Endothelial cell of umbilical vein (primary cell): ENCODE measurements around the gene CCDC70. TPM values are rescaled to one million over a fixed set of nuclear protein-coding genes. Genes with fewer than 3 reads are reported as not detected.

Experiments used
- BruUV-seq: library from RNA; stranded (reverse); fragments of 400-500 nt; replicated peaks from 2 replicates; lab custom pipeline; 2021; lab: Mats Ljungman, UMichigan
- CTCF ChIA-PET: fragments of 300-600, 350-600 bp; sonication (Branson Sonifier 250); formaldehyde crosslinking; loops from one replicate; lab custom pipeline; 2021; ENCODE audit warnings: antibody characterized with exemption, inconsistent platforms; lab: Charles Lee
- POLR2A ChIA-PET: fragments of 300-600, 350-600 bp; sonication (Branson Sonifier 250); formaldehyde crosslinking; loops from one replicate; lab custom pipeline; 2021; ENCODE audit warnings: antibody characterized with exemption, inconsistent platforms; lab: Charles Lee
- DNase-seq: peaks from one replicate; pipeline ENCODE4 v3.0.0-alpha.2; 2011; ENCODE audit warnings: low read depth, low spot score
- FAIRE-seq: peaks from 2 replicates; lab custom pipeline; 2011; peaks lifted over from hg19 to GRCh38; lab: Jason Lieb, UNC
- H2AFZ ChIP-seq: 2 replicates; pipeline ENCODE4 v1.6.0; 2012; ENCODE audit warnings: low read depth, low read length, control low read depth, inconsistent platforms
- H3K27ac ChIP-seq: 2 replicates; pipeline ENCODE4 v1.5.1; 2011; ENCODE audit warnings: low read depth, mild to moderate bottlenecking, control low read depth, low read length, moderate library complexity; ENCODE audit not compliant: insufficient read depth
- H3K27me3 ChIP-seq, 2 experiments: 2 replicates each; pipeline versions ENCODE4 v1.6.0 to v1.6.1; 2011; ENCODE audit warnings: low read length in 2 of 2, mixed read lengths in 1 of 2; ENCODE audit not compliant: control insufficient read depth in 2 of 2, insufficient read depth in 2 of 2
- H3K36me3 ChIP-seq, 2 experiments: 2 replicates in 1 of 2; 3 replicates in 1 of 2; pipeline ENCODE4 v1.5.1; 2011; ENCODE audit warnings: low read length in 2 of 2, mild to moderate bottlenecking in 1 of 2, moderate library complexity in 1 of 2; ENCODE audit not compliant: control insufficient read depth in 2 of 2, insufficient read depth in 2 of 2; ENCODE audit errors: extremely low read depth in 1 of 2
- H3K4me1 ChIP-seq: 3 replicates; pipeline ENCODE4 v1.5.1; 2011; ENCODE audit warnings: mild to moderate bottlenecking, low read length; ENCODE audit not compliant: control insufficient read depth, insufficient read depth; ENCODE audit errors: extremely low read depth
- H3K4me2 ChIP-seq: 2 replicates; pipeline ENCODE4 v1.6.1; 2011; ENCODE audit warnings: low read length, control low read depth, mixed read lengths; ENCODE audit not compliant: insufficient read depth
- H3K4me3 ChIP-seq, 3 experiments: fragments of 200-600 bp in 1 of 3; sonication (generic), shearing (Covaris generic) in 1 of 3; replicated peaks in 1 of 3; 2 replicates each; pipeline ENCODE4 v1.5.1; 2011 to 2016; ENCODE audit warnings: control low read depth in 3 of 3, low read length in 3 of 3, mild to moderate bottlenecking in 2 of 3, inconsistent platforms in 1 of 3, low read depth in 1 of 3, moderate library complexity in 1 of 3; ENCODE audit not compliant: insufficient read depth in 1 of 3
- H3K79me2 ChIP-seq: 2 replicates; pipeline ENCODE4 v1.6.0; 2012; ENCODE audit warnings: low read length, inconsistent platforms; ENCODE audit not compliant: control insufficient read depth, insufficient read depth
- H3K9ac ChIP-seq: replicated peaks from 2 replicates; pipeline ENCODE3; 2011; ENCODE audit warnings: low read length, control low read depth; ENCODE audit not compliant: insufficient read depth; ENCODE audit errors: extremely low read depth
- H3K9me1 ChIP-seq: replicated peaks from 3 replicates; pipeline ENCODE4 v1.6.0; 2011; ENCODE audit warnings: mild to moderate bottlenecking, low read length; ENCODE audit not compliant: control insufficient read depth, insufficient read depth; ENCODE audit errors: extremely low read depth
- H3K9me3 ChIP-seq: replicated peaks from 2 replicates; pipeline ENCODE4 v1.5.1; 2012; ENCODE audit warnings: low read length, inconsistent platforms; ENCODE audit not compliant: control insufficient read depth, insufficient read depth
- H4K20me1 ChIP-seq: replicated peaks from 2 replicates; pipeline ENCODE3; 2011; ENCODE audit warnings: mild to moderate bottlenecking, low read length; ENCODE audit not compliant: control insufficient read depth, insufficient read depth; ENCODE audit errors: extremely low read depth
- EZH2 ChIP-seq: IDR thresholded peaks from 2 replicates; pipeline ENCODE4 v1.6.1; 2012; ENCODE audit warnings: borderline replicate concordance, low read depth, mild to moderate bottlenecking, moderate library complexity, low read length, inconsistent platforms; ENCODE audit not compliant: severe bottlenecking
- FOS ChIP-seq: IDR thresholded peaks from 2 replicates; pipeline ENCODE4 v1.6.1; 2011; ENCODE audit warnings: mild to moderate bottlenecking, low read length, moderate library complexity, borderline replicate concordance; ENCODE audit not compliant: insufficient read depth
- GATA2 ChIP-seq: IDR thresholded peaks from 2 replicates; pipeline ENCODE4 v1.7.0; 2011; ENCODE audit warnings: low read depth, mild to moderate bottlenecking, moderate library complexity, mixed read lengths, low read length; ENCODE audit not compliant: insufficient read length, insufficient read depth
- JUN ChIP-seq: IDR thresholded peaks from 2 replicates; pipeline ENCODE4 v1.6.1; 2011; ENCODE audit warnings: borderline replicate concordance, low read depth; ENCODE audit not compliant: insufficient read length, insufficient read depth
- MYC ChIP-seq: IDR thresholded peaks from one replicate; pipeline ENCODE4 v1.6.1; 2011; ENCODE audit warnings: mild to moderate bottlenecking, low read depth, low read length
- POLR2A ChIP-seq: IDR thresholded peaks from 2 replicates; pipeline ENCODE4 v1.6.1; 2012; ENCODE audit warnings: low read depth, mild to moderate bottlenecking, control low read depth, low read length
- POLR2AphosphoS5 ChIP-seq: IDR thresholded peaks from 2 replicates; pipeline ENCODE4 v1.6.1; 2012; ENCODE audit warnings: low read depth, mild to moderate bottlenecking, control low read depth, low read length, moderate library complexity; ENCODE audit not compliant: insufficient read depth
- dilution Hi-C: fragments of 300-500 bp; cut with MboI; formaldehyde crosslinking; loops from one replicate; pipeline ENCODE4 v1.15.0; 2019; ENCODE audit warnings: low sequenced_read_pairs; ENCODE audit not compliant: extremely low pct_ligation_motif_present
- intact Hi-C: fragments of 100-400 bp; cut with micrococcal nuclease; formaldehyde crosslinking; loops from one replicate; pipeline ENCODE4 v1.10.0; 2022
- polyA plus RNA-seq, 4 experiments: library from polyadenylated mRNA; depleted of rRNA in 3 of 4; stranded (reverse) in 3 of 4; unstranded in 1 of 4; fragments of >200 nt; gene quantifications; 2 replicates each; pipeline versions ENCODE4 v1.2.1 to v1.2.3, GENCODE V29; 2011 to 2012; ENCODE audit warnings: missing spikeins in 1 of 4
- total RNA-seq: library from RNA; stranded (reverse); gene quantifications from 2 replicates; pipeline ENCODE4 v1.2.3, GENCODE V29; 2021
- TF ChIP-seq, protein P1 (sequence below), 2 donors: IDR thresholded peaks; 1 replicate in 1 of 2; 2 replicates in 1 of 2; pipeline ENCODE4 v1.5.1; 2011; ENCODE audit warnings: low read length in 2 of 2, mild to moderate bottlenecking in 2 of 2, moderate library complexity in 2 of 2, control low read depth in 1 of 2, inconsistent platforms in 1 of 2, low read depth in 1 of 2; ENCODE audit not compliant: insufficient read depth in 1 of 2; ENCODE audit errors: extremely low read depth in 1 of 2
- TF ChIP-seq, protein P2 (sequence below): IDR thresholded peaks from 2 replicates; pipeline ENCODE4 v1.6.1; 2011; ENCODE audit not compliant: insufficient read depth, insufficient read length

Gene CCDC70
- total and polyA plus RNA-seq, 2 donors (not counting 3 experiments of a cell fraction or from before 2014, with no cell fraction given): not detected

DNA sequence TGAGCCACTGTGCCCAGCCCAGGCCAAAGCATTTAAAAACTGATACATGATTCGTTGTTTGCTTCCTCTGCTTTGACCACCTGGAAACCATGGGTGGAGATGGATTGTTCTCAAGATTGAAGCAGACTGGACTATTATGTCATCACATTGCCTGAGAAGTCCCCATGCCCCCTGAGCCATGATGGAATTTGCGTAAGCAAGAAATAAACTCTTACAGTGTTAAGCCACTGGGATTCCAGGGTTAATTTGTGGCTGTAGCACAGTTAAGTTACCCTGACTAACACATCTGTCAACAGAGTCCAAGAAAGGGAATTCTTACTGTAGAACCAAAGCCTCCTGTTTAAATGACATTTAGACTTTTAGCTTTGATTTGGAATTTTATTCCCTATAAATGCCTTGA, 38.4 kb upstream of the CCDC70 start:
- H4K20me1 ChIP-seq: no peaks in the 10 kb centered on the region
- TF ChIP-seq, protein P1, sequence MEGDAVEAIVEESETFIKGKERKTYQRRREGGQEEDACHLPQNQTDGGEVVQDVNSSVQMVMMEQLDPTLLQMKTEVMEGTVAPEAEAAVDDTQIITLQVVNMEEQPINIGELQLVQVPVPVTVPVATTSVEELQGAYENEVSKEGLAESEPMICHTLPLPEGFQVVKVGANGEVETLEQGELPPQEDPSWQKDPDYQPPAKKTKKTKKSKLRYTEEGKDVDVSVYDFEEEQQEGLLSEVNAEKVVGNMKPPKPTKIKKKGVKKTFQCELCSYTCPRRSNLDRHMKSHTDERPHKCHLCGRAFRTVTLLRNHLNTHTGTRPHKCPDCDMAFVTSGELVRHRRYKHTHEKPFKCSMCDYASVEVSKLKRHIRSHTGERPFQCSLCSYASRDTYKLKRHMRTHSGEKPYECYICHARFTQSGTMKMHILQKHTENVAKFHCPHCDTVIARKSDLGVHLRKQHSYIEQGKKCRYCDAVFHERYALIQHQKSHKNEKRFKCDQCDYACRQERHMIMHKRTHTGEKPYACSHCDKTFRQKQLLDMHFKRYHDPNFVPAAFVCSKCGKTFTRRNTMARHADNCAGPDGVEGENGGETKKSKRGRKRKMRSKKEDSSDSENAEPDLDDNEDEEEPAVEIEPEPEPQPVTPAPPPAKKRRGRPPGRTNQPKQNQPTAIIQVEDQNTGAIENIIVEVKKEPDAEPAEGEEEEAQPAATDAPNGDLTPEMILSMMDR (IDR thresholded peaks at IDR 0.05; ENCODE audit: extremely low read depth in 1 of 2, insufficient read depth in 1 of 2, low read depth in 1 of 2, low read length in 2 of 2): no peak
- TF ChIP-seq EZH2 (no peak), GATA2 (no peak), POLR2A (no peak), MYC (no peak), POLR2AphosphoS5 (no peak), JUN (no peak), FOS (no peak)
- TF ChIP-seq, protein P2, sequence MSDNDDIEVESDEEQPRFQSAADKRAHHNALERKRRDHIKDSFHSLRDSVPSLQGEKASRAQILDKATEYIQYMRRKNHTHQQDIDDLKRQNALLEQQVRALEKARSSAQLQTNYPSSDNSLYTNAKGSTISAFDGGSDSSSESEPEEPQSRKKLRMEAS: no peak
- intact Hi-C loops: no loop called here
- no peak overlapping the region for H3K27ac ChIP-seq
- H3K9ac ChIP-seq: no peak overlapping the region
- H3K36me3 ChIP-seq: no peaks in the 10 kb centered on the region
- H3K4me2 ChIP-seq: no peak overlapping the region
- no peak overlapping the region for H3K4me3 ChIP-seq
- no peak for DNase-seq
- no TSS peak for BruUV-seq
- CTCF ChIA-PET: interaction anchor here (1.0 kb wide), 1 partner anchor 304 kb away, joined by 4 read pairs; no protein-coding TSS in a partner anchor
- dilution Hi-C loops: no loop called here
- H3K79me2 ChIP-seq: no peaks in the 10 kb centered on the region
- H3K27me3 ChIP-seq: peaks cover 11 to 14% of the 10 kb centered on the region in 2 experiments
- no peaks in the 10 kb centered on the region for H3K4me1 ChIP-seq
- FAIRE-seq: no peak
- H3K9me1 ChIP-seq: no peaks in the 10 kb centered on the region
- no peaks in the 10 kb centered on the region for H3K9me3 ChIP-seq
- H2AFZ ChIP-seq: no peak overlapping the region
- POLR2A ChIA-PET: no interaction called here
